Peyer's patch (tissue), 4 donors: ENCODE data around the gene KRT13.

Source experiments
- CTCF ChIP-seq, 6 experiments: fragments of 450-650 bp in 4 of 6; fragments of 200-600 bp in 2 of 6; sonication (generic) in 1 of 6; IDR thresholded peaks; one replicate each; pipeline ENCODE4 v1.5.1; 2017 to 2019; ENCODE audit warnings: antibody characterized with exemption in 6 of 6, mild to moderate bottlenecking in 3 of 6, moderate library complexity in 1 of 6
- POLR2A ChIP-seq, 2 donors: fragments of 450-650 bp; IDR thresholded peaks; one replicate each; pipeline ENCODE4 v1.5.1; 2017; ENCODE audit warnings: antibody characterized with exemption in 2 of 2, mild to moderate bottlenecking in 2 of 2, moderate library complexity in 2 of 2

GRCh38 chr17:41539071-41539492 is 33.7 kb upstream of the KRT13 start:
- TF ChIP-seq POLR2A (IDR thresholded peaks at IDR 0.05) (no peak), CTCF (IDR thresholded peaks at IDR 0.05) (no peak)
